SK-N-SH treated with all-trans-retinoic acid at 6 μM for 48 hours (cell line): ENCODE results near the gene BCR.

Experiments used
- CSDC2 ChIP-seq: fragments of 250-450 bp; sonication (Bioruptor Pico); IDR thresholded peaks from 2 replicates; pipeline ENCODE4 v1.5.0; 2020; ENCODE audit warnings: mild to moderate bottlenecking, moderate library complexity
- GLIS3 ChIP-seq: fragments of 250-450 bp; sonication (Bioruptor Pico); IDR thresholded peaks from 2 replicates; pipeline ENCODE4 v1.5.0; 2020; ENCODE audit warnings: mild to moderate bottlenecking, moderate library complexity
- OSR1 ChIP-seq: fragments of 250-450 bp; sonication (Bioruptor Pico); IDR thresholded peaks from 2 replicates; pipeline ENCODE4 v1.8.0; 2022; ENCODE audit warnings: moderate library complexity, mild to moderate bottlenecking, inconsistent platforms
- POU6F1 ChIP-seq: fragments of 250-450 bp; sonication (Bioruptor Pico); IDR thresholded peaks from 2 replicates; pipeline ENCODE4 v1.8.0; 2021; ENCODE audit warnings: low read depth, mild to moderate bottlenecking, moderate library complexity, borderline replicate concordance
- PPARA ChIP-seq: fragments of 250-450 bp; sonication (Bioruptor Pico); IDR thresholded peaks from 2 replicates; pipeline ENCODE4 v1.5.0; 2020; ENCODE audit warnings: mild to moderate bottlenecking, borderline replicate concordance
- RARB ChIP-seq: fragments of 250-450 bp; sonication (Bioruptor Pico); IDR thresholded peaks from 2 replicates; pipeline ENCODE4 v1.8.0; 2021; ENCODE audit warnings: mild to moderate bottlenecking, moderate library complexity
- TOX ChIP-seq: fragments of 250-450 bp; sonication (Bioruptor Pico); IDR thresholded peaks from 2 replicates; pipeline ENCODE4 v1.8.0; 2021; ENCODE audit warnings: mild to moderate bottlenecking, moderate library complexity, borderline replicate concordance
- ZC3H10 ChIP-seq: fragments of 250-450 bp; sonication (Bioruptor Pico); IDR thresholded peaks from 2 replicates; pipeline ENCODE4 v1.5.1; 2021; ENCODE audit warnings: mild to moderate bottlenecking, moderate library complexity
- ZFP3 ChIP-seq: fragments of 250-450 bp; sonication (Bioruptor Pico); IDR thresholded peaks from 2 replicates; pipeline ENCODE4 v1.5.0; 2020; ENCODE audit warnings: mild to moderate bottlenecking, moderate library complexity
- ZFP30 ChIP-seq: fragments of 450-650 bp; formaldehyde crosslinking; IDR thresholded peaks from 2 replicates; pipeline ENCODE4 v1.5.0; 2022; ENCODE audit warnings: mild to moderate bottlenecking, moderate library complexity
- ZNF70 ChIP-seq: fragments of 450-650 bp; formaldehyde crosslinking; IDR thresholded peaks from 2 replicates; pipeline ENCODE4 v1.5.0; 2020; ENCODE audit warnings: mild to moderate bottlenecking, moderate library complexity
- TF ChIP-seq, protein P1 (sequence below): fragments of 250-450 bp; sonication (Bioruptor Pico); IDR thresholded peaks from 2 replicates; pipeline ENCODE4 v1.5.1; 2020; ENCODE audit warnings: low read depth, mild to moderate bottlenecking, moderate library complexity
- TF ChIP-seq, protein P2 (sequence below): fragments of 250-450 bp; sonication (Bioruptor Pico); IDR thresholded peaks from 2 replicates; pipeline ENCODE4 v1.8.0; 2020; ENCODE audit warnings: mild to moderate bottlenecking, moderate library complexity, borderline replicate concordance

DNA sequence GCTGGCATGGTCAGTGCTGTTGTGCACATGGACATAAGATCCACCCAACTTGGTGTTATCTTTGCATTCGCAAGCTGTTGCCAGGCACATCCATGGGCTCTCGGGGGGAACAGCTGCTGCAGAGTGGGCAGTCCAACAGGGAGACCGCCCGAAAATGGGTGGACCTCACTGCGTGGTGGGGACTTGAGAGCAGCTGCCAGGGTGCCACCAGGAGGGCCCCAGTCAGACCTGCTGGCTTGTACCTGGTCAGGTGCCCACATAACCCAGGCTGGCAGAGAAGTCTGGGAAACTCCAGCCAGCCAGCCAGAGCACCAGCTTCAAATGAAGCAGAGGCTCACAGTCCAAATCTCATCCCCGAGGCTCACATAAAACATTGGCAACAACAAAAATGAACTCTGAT lies 120.2 kb downstream of the BCR start:
- TF ChIP-seq, protein P1, sequence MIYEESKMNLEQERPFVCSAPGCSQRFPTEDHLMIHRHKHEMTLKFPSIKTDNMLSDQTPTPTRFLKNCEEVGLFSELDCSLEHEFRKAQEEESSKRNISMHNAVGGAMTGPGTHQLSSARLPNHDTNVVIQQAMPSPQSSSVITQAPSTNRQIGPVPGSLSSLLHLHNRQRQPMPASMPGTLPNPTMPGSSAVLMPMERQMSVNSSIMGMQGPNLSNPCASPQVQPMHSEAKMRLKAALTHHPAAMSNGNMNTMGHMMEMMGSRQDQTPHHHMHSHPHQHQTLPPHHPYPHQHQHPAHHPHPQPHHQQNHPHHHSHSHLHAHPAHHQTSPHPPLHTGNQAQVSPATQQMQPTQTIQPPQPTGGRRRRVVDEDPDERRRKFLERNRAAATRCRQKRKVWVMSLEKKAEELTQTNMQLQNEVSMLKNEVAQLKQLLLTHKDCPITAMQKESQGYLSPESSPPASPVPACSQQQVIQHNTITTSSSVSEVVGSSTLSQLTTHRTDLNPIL, result no peak
- TF ChIP-seq POU6F1 (CRISPR knock-in tag) (no peak), ZFP30 (CRISPR knock-in tag) (no peak), RARB (CRISPR knock-in tag) (no peak), CSDC2 (CRISPR knock-in tag) (no peak), ZFP3 (CRISPR knock-in tag) (no peak), ZC3H10 (CRISPR knock-in tag) (no peak), TOX (no peak), ZNF70 (CRISPR knock-in tag) (no peak), PPARA (no peak), OSR1 (CRISPR knock-in tag) (no peak), GLIS3 (CRISPR knock-in tag) (no peak)
- TF ChIP-seq, protein P2, sequence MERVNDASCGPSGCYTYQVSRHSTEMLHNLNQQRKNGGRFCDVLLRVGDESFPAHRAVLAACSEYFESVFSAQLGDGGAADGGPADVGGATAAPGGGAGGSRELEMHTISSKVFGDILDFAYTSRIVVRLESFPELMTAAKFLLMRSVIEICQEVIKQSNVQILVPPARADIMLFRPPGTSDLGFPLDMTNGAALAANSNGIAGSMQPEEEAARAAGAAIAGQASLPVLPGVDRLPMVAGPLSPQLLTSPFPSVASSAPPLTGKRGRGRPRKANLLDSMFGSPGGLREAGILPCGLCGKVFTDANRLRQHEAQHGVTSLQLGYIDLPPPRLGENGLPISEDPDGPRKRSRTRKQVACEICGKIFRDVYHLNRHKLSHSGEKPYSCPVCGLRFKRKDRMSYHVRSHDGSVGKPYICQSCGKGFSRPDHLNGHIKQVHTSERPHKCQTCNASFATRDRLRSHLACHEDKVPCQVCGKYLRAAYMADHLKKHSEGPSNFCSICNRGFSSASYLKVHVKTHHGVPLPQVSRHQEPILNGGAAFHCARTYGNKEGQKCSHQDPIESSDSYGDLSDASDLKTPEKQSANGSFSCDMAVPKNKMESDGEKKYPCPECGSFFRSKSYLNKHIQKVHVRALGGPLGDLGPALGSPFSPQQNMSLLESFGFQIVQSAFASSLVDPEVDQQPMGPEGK (CRISPR knock-in tag), result no peak
